ENCODE data around the gene ACTR3. TPM values are rescaled to one million over a fixed set of nuclear protein-coding genes. Genes with fewer than 3 reads are reported as not detected.

ACTR3 gene
- total RNA-seq, 1 experiment from 2014 or later: 180 TPM

DNA sequence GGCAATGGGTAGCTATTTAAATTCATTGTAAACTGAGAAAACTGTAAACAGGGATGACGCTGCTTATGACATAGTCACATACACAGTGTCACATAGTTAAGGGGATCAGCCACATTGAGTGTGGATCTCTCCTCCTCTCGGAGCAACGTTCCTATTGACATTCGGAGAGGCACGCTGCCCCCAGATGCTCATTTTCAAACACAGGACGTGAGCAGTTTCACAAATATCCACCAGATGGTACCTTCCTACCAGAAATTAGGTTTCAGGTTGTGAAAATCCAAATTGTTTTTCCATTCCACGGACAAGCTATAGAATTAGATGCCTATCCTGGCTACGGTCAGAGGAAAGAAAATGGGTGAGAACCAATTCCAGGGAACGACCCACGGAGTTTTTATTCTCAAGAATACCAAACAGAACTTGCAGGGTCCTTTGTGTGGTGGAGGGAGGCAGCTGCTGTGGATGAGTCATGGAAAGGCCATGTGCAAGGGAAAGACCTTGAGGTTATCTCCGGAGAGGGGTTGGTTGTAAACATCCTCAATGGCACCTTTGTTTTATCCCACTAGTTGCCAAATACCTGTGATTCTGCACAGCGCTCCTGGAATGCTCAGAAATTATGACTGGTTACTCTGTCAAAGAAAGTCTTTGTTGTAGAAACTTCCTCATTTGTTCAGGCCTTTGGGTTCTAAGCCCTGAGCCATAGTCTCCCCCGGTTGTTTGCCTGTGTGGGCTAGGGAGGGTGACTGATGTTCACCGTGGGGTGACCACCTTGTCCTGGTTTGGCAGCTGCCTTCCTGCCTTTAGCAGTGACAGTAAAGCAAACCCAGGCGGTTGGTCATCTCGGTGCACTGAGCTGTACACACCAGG lies 88.0 kb downstream of the ACTR3 start:
- no peak overlapping the region for H3K27ac ChIP-seq (ENCODE audit: insufficient read length, low read depth, low read length)
- no peaks in the 10 kb centered on the region for H3K23me2 ChIP-seq (ENCODE audit: insufficient read length, low read depth, low read length, poor library complexity, severe bottlenecking)
- peaks cover 35 to 42% of the 10 kb centered on the region in 2 experiments for H3K9me3 Mint-ChIP-seq
- no peak overlapping the region for H3K4ac ChIP-seq (ENCODE audit: low read depth, low read length)
- no peak overlapping the region for H2BK15ac ChIP-seq (ENCODE audit: low read depth, low read length)
- H2BK20ac ChIP-seq (ENCODE audit: low read depth, low read length, poor library complexity, severe bottlenecking): no peak overlapping the region
- H3K27ac Mint-ChIP-seq: peak overlapping the region in 1 of 3 experiments; percentile 80; a peak in 1 of 7 replicates
- no peak overlapping the region for H3T11ph ChIP-seq (ENCODE audit: low read length)
- no peaks in the 10 kb centered on the region for H3K79me1 ChIP-seq (ENCODE audit: insufficient read depth, low read depth, low read length, poor library complexity, severe bottlenecking)
- H3K27me3 ChIP-seq (ENCODE audit: insufficient read depth, low read length): no peaks in the 10 kb centered on the region
- H3K79me2 ChIP-seq (ENCODE audit: insufficient read depth, low read length): no peaks in the 10 kb centered on the region
- no peaks in the 10 kb centered on the region for H4K20me1 ChIP-seq (ENCODE audit: control insufficient read depth, insufficient read depth, insufficient read length)
- H3K4me3 Mint-ChIP-seq: no peak overlapping the region
- H3K18ac ChIP-seq (ENCODE audit: insufficient read length, low read depth, low read length): no peak overlapping the region
- peaks cover 7% of the 10 kb centered on the region for H3K9me3 ChIP-seq (ENCODE audit: control insufficient read depth, low read depth, low read length)
- no peak overlapping the region for H4K91ac ChIP-seq (ENCODE audit: insufficient read length, low read depth, low read length)
- H3K4me1 ChIP-seq (ENCODE audit: insufficient read depth, low read length): no peaks in the 10 kb centered on the region
- no peak overlapping the region for H4K8ac ChIP-seq (replicated peaks; ENCODE audit: insufficient read length, low read depth, low read length)
- no CpG with 5 or more reads among the region's 16 CpGs for WGBS (ENCODE audit: extremely low coverage, insufficient read length, low lambda C conversion rate)
- no peak for DNase-seq
- peaks cover 3% of the 10 kb centered on the region; the same call in 1 of the 2 replicates for H3K27me3 Mint-ChIP-seq (ENCODE audit: low read depth)
- TF ChIP-seq CTCF (conservative IDR thresholded peaks at IDR 0.05): peak; percentile 64
- no peak overlapping the region for H3K9ac ChIP-seq (ENCODE audit: extremely low read depth, insufficient read length, low read length)
- no peak overlapping the region for H2BK120ac ChIP-seq (ENCODE audit: low read depth, low read length, poor library complexity, severe bottlenecking)
- peaks cover 0 to 9% of the 10 kb centered on the region in 2 experiments; a peak in 1 of 4 replicates for H3K4me1 Mint-ChIP-seq
- H3K14ac ChIP-seq (ENCODE audit: insufficient read depth, low read length): no peak overlapping the region
- no peak overlapping the region for H4K5ac ChIP-seq (ENCODE audit: insufficient read length, low read depth, low read length)
- H2BK5ac ChIP-seq (ENCODE audit: insufficient read length, low read length): no peak overlapping the region
- H2AK5ac ChIP-seq (ENCODE audit: insufficient read length, low read length): no peak overlapping the region
- H3K56ac ChIP-seq (ENCODE audit: insufficient read length, low read depth, low read length): no peak overlapping the region
- H3K36me3 Mint-ChIP-seq (ENCODE audit: insufficient read depth in 1 of 3, low read depth in 3 of 3): peaks cover 11 to 39% (median 14%) of the 10 kb centered on the region in 3 experiments
- no peak overlapping the region for H3K23ac ChIP-seq (ENCODE audit: insufficient read length, low read depth, low read length)
- no peak overlapping the region for H3K4me2 ChIP-seq (ENCODE audit: insufficient read depth, insufficient read length, low read length)
- no peak overlapping the region for H2BK12ac ChIP-seq (ENCODE audit: insufficient read length, low read depth, low read length)
- H2AFZ ChIP-seq (ENCODE audit: low read length): no peak overlapping the region
